Measurements from ENCODE around the gene ANKRD39.
A peak's percentile ranks its signal among the peaks of the same experiment; 100 is the strongest.

ANKRD39 gene

GRCh38 chr2:96832408-96832753 lies 25.4 kb downstream of the ANKRD39 start:
- no peak for DNase-seq

- peak in 2 of 51 donors; percentile 19 to 21 for DNase-seq
Measured at GRCh38 chr2:96831679-96832078, 26.1 kb downstream of the ANKRD39 start.

- no peak for DNase-seq
Measured at GRCh38 chr2:96830044-96830562, 27.7 kb downstream of the ANKRD39 start.

GRCh38 chr2:96828874-96829273 lies 28.9 kb downstream of the ANKRD39 start:
- no peak for DNase-seq

GRCh38 chr2:96828436-96828835 lies 29.4 kb downstream of the ANKRD39 start:
- DNase-seq, result no peak

GRCh38 chr2:96826546-96827278 lies 31.1 kb downstream of the ANKRD39 start:
- DNase-seq, result no peak

GRCh38 chr2:96825057-96825456 lies 32.8 kb downstream of the ANKRD39 start:
- no peak for DNase-seq

- no peak for DNase-seq
Measured at GRCh38 chr2:96824079-96824870, 33.5 kb downstream of the ANKRD39 start.

- no peak for DNase-seq
Measured at GRCh38 chr2:96823198-96823597, 34.6 kb downstream of the ANKRD39 start.

- no peak for DNase-seq
Measured at GRCh38 chr2:96822786-96823185, 35.0 kb downstream of the ANKRD39 start.

GRCh38 chr2:96821113-96821675 lies 36.6 kb downstream of the ANKRD39 start:
- DNase-seq, result no peak

- no peak for DNase-seq
Measured at GRCh38 chr2:96819876-96820511, 37.8 kb downstream of the ANKRD39 start.

GRCh38 chr2:96819128-96819875 lies 38.5 kb downstream of the ANKRD39 start:
- DNase-seq, result no peak

- DNase-seq, result no peak
Measured at GRCh38 chr2:96817882-96818281, 39.9 kb downstream of the ANKRD39 start.

- peak in 2 of 51 donors; percentile 47 to 56 for DNase-seq
Measured at GRCh38 chr2:96816836-96817702, 40.7 kb downstream of the ANKRD39 start.

GRCh38 chr2:96816127-96816835 lies 41.5 kb downstream of the ANKRD39 start, which contains the start of gene CNNM3:
CNNM3 (plus strand) TSS chr2:96816268; CDS start chr2:96816278, 10 bp downstream.
- peak; percentile 82 to 98 (median 94) for DNase-seq

- peak in 5 of 51 donors; percentile 22 to 85 (median 56) for DNase-seq
Measured at GRCh38 chr2:96815326-96816126, 42.3 kb downstream of the ANKRD39 start.

- no peak for DNase-seq
Measured at GRCh38 chr2:96813656-96814055, 44.2 kb downstream of the ANKRD39 start.

Data from hypothalamus (tissue), 51 donors.